Vagina (tissue), 2 donors: Measurements from ENCODE around the gene NR3C2.

Experiments
- CTCF ChIP-seq, 3 experiments: fragments of 450-650 bp in 2 of 3; fragments of 200-600 bp in 1 of 3; sonication (generic) in 1 of 3; IDR thresholded peaks; one replicate each; pipeline ENCODE4 v1.5.1; 2017 to 2019; ENCODE audit warnings: antibody characterized with exemption in 3 of 3, mild to moderate bottlenecking in 2 of 3, moderate library complexity in 2 of 3
- POLR2A ChIP-seq, 2 donors: fragments of 450-650 bp; IDR thresholded peaks; one replicate each; pipeline ENCODE4 v1.6.1; 2017; ENCODE audit warnings: antibody characterized with exemption in 2 of 2, mild to moderate bottlenecking in 2 of 2, moderate library complexity in 2 of 2

- no peak for TF ChIP-seq CTCF (IDR thresholded peaks at IDR 0.05)
- peak; percentile 97 to 99 for TF ChIP-seq POLR2A (IDR thresholded peaks at IDR 0.05)
Observed at GRCh38 chr4:148441986-148442831, at the start of gene NR3C2.
